GM12874 (cell line): ENCODE measurements around the gene STEEP1.

Experiments used
- CTCF ChIP-seq: IDR thresholded peaks from 2 replicates; pipeline ENCODE4 v1.5.1; 2011; ENCODE audit warnings: low read depth, mild to moderate bottlenecking, control low read depth, low read length, moderate library complexity; ENCODE audit not compliant: insufficient read depth

Gene STEEP1

GRCh38 chrX:119565107-119565663 is at the start of gene STEEP1:
Gene STEEP1, minus strand, starts transcription at chrX:119565409. Its CDS starts 54 bp downstream, at chrX:119565355.
- TF ChIP-seq CTCF: no peak

- TF ChIP-seq CTCF: no peak
Measured at GRCh38 chrX:119614776-119615175, 49.6 kb upstream of the STEEP1 start.

- no peak for TF ChIP-seq CTCF
Measured at GRCh38 chrX:119607018-119607389, 41.8 kb upstream of the STEEP1 start.

GRCh38 chrX:119606280-119607017 is 41.2 kb upstream of the STEEP1 start, which contains the start of gene NKRF:
Gene NKRF, minus strand, starts transcription at chrX:119606424.
- no peak for TF ChIP-seq CTCF

GRCh38 chrX:119605464-119606279 is 40.5 kb upstream of the STEEP1 start:
- TF ChIP-seq CTCF: no peak

- no peak for TF ChIP-seq CTCF
Measured at GRCh38 chrX:119604766-119605463, 39.7 kb upstream of the STEEP1 start.
